HG03039 (cell line): ENCODE results near the gene C4orf36.
"Not testable (repeated sequence)": the region's sequence is repeated elsewhere in the genome, so short reads cannot be mapped to it uniquely, and the experiment has no call there.

ENCODE experiments used
- ATAC-seq: cut with Tn5 transposase; IDR thresholded peaks from one replicate; pipeline ENCODE4 v1.9.1; 2021; ENCODE audit warnings: mild to moderate bottlenecking, moderate library complexity; ENCODE audit not compliant: unreplicated experiment

C4orf36 gene

GRCh38 chr4:86917212-86918039 is 25.2 kb upstream of the C4orf36 start:
- ATAC-seq = no peak

DNA sequence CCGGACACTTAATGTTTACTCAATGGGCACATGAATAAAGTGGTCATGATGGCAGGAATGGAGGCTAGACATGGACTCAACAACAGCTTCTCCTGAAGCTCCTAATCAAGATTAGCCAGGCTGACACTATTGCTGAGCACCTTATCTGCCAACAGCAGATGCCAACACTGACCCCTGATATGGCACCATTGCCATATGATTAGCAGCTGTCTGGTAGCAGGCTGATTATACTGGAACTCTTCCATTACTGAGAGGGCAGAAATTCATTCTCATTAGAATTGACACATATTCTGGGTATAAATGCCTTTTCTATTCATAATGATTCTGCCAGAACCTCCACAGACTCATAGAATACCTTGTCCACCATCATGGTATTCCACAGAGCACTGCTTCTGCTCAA is 24.2 kb upstream of the C4orf36 start:
- no peak for ATAC-seq

- no peak for ATAC-seq
Observed at GRCh38 chr4:86910820-86911684, 18.8 kb upstream of the C4orf36 start.

- no peak for ATAC-seq
Observed at GRCh38 chr4:86910369-86910768, 18.1 kb upstream of the C4orf36 start.

- ATAC-seq = no peak
Observed at GRCh38 chr4:86909546-86910295, 17.5 kb upstream of the C4orf36 start.

- ATAC-seq = no peak
Observed at GRCh38 chr4:86908251-86908657, 16.0 kb upstream of the C4orf36 start.

GRCh38 chr4:86901864-86902263 is 9.6 kb upstream of the C4orf36 start:
- no peak for ATAC-seq

GRCh38 chr4:86898562-86898961 is 6.3 kb upstream of the C4orf36 start:
- ATAC-seq = no peak

DNA sequence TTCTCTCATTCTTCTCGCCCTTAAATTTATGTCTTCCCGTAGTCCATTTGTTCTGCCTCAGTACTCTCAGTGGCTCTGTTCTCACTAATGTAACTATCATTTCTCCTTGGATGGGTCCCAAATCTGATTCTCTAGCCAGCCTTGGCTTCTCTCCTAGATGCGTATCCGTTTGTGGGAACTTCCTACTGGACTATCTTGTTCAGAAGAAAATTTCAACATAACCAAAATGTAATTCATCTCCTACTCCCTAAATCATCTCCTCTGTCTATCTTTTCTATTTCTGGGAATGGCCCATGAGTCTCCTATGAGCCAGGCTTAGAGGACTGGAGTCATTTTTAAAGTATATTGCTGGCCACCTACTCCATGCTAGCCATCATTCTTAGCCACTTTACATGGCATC is 4.4 kb upstream of the C4orf36 start:
- no peak for ATAC-seq

DNA sequence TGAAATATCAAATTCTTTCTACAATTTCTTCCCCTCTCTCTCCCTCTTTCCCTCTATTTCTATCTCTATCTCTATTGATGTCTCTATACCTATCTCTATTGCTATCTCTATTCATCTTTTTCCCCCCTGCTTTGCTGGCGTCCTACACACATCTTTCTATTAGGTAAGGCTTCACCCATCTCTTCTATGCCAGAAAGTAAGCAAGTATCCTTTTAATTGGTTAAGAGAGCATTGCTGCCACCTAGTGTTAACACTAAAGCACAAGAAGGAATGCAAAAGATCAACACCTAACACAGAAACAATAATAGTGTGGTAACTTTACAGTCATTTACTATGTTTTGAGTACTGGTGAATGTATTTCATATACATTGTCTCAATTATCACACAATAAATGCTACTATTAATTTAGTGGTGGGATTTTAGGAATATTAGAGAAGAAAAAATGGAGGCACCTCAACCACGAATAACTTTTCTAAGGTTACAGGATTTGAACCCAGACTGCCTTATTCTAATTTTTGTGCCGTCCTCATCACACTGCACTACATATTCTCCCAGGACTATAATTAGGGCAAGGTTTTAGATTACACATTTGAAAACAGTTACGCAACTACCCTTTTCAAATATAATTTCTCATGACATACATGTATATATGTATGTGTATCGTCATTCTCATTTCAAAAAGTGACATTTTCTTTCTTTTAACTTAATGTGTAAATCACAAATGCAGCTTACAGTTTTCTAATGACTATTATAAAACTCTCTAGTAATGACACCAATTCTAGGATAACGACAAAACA is 3.7 kb upstream of the C4orf36 start:
- ATAC-seq = no peak

- ATAC-seq = no peak
Observed at GRCh38 chr4:86894455-86894854, 2.2 kb upstream of the C4orf36 start.

GRCh38 chr4:86893136-86893535 is 914 bp upstream of the C4orf36 start:
- ATAC-seq = no peak

DNA sequence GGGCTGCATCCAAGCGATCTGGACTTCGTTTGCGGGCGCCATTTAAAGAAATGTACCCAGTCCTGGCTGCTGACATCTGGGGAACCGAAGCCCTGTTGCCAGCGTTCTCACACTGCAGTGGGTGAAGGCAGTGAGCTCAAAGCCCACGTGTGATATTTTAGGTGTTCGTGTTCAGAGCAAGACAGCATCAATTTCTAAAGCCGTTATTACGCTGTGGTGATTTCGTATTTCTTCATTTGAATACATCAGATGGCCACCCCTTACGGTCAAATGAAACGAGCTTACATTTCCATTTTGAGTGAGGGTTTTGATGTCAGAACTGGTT is 376 bp upstream of the C4orf36 start:
- ATAC-seq = no peak

DNA sequence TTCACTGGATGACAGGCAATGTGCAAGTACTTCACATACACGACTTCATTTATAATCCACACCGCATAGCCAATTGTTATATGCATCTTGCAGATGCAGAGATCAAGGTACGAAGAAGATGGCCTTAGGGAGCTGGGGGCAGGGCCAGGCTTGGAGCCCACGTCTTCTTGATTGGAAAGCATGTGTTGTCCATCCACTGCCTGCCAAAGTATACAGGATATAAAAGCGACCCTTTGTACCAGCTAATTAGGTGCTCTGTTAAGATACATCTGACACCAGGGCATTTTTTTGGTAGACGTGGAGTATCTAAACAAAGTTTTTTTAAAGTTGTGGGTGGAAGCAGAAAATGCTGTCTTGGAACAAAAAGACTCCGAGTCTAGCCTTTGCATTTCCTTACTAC is 1.4 kb downstream of the C4orf36 start:
- no peak for ATAC-seq

- no peak for ATAC-seq
Observed at GRCh38 chr4:86879641-86880040, 12.6 kb downstream of the C4orf36 start.

DNA sequence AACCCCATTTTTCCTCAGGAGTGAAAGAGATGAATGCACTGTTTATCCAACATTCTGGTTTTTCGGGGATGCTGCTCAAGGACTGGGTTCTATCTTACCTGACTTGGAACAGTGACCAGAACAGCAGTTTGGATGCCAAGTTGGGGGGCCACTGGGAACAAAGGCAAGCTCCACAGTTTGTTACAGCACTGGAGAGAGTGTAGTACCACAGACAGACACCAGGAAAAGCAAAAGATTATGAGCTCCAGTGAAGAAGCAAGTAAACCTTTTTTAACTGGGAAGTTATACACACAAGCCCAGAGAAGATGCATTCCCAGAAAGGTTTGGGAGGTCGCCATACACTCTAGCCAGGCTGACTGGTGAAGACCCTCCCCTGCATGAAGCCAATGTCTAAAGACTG is 13.6 kb downstream of the C4orf36 start:
- ATAC-seq = no peak

- no peak for ATAC-seq
Observed at GRCh38 chr4:86876894-86877685, 15.1 kb downstream of the C4orf36 start.

GRCh38 chr4:86875436-86875835 is 16.8 kb downstream of the C4orf36 start:
- ATAC-seq = not testable (repeated sequence)

- ATAC-seq = no peak
Observed at GRCh38 chr4:86872135-86872534, 20.1 kb downstream of the C4orf36 start.
